HEK293 (cell line): Measurements from ENCODE around the gene PKIB.

Source experiments
- CTCF ChIA-PET: fragments of 350-600 bp; formaldehyde crosslinking; extraction: SDS; loops from one replicate; lab custom pipeline; 2021; ENCODE audit warnings: antibody characterized with exemption; lab: Yijun Ruan, JAX
- POLR2A ChIA-PET: fragments of 300-600 bp; formaldehyde crosslinking; extraction: SDS; loops from one replicate; lab custom pipeline; 2020; ENCODE audit warnings: antibody characterized with exemption, inconsistent platforms; lab: Yijun Ruan, JAX
- H3K27ac ChIP-seq: fragments of 200-500 bp; sonication (Bioruptor generic); 2 replicates; pipeline ENCODE4 v1.5.1; 2014; ENCODE audit warnings: low read depth, low read length, control low read depth, inconsistent platforms; ENCODE audit errors: extremely low read depth
- H3K36me3 ChIP-seq, 2 experiments: fragments of 200-500 bp in 1 of 2; sonication (Bioruptor generic) in 1 of 2; 1 replicate in 1 of 2; 2 replicates in 1 of 2; pipeline ENCODE4 v1.5.1; 2014 to 2017; ENCODE audit warnings: inconsistent platforms in 2 of 2, low read length in 2 of 2; ENCODE audit not compliant: control insufficient read depth in 2 of 2, insufficient read depth in 1 of 2
- H3K4me1 ChIP-seq: fragments of 200-500 bp; sonication (Bioruptor generic); 2 replicates; pipeline ENCODE4 v1.5.1; 2014; ENCODE audit warnings: mild to moderate bottlenecking, low read length, inconsistent platforms; ENCODE audit not compliant: control insufficient read depth, insufficient read depth
- H3K4me3 ChIP-seq: 2 replicates; pipeline ENCODE4 v1.5.1; 2011; ENCODE audit warnings: low read depth, mild to moderate bottlenecking, control low read depth, low read length, moderate library complexity
- H3K9me3 ChIP-seq: fragments of 200-500 bp; sonication (Bioruptor generic); 2 replicates; pipeline ENCODE4 v1.5.1; 2014; ENCODE audit warnings: low read depth, low read length, inconsistent platforms; ENCODE audit not compliant: control insufficient read depth, insufficient read depth
- GLI4 ChIP-seq: fragments of 450-650 bp; formaldehyde crosslinking; IDR thresholded peaks from 2 replicates; pipeline ENCODE4 v1.5.1; 2016; ENCODE audit warnings: missing biosample characterization, missing genetic modification characterization
- HOXD13 ChIP-seq: sonication (generic); formaldehyde crosslinking; IDR thresholded peaks from 2 replicates; pipeline ENCODE4 v1.8.0; 2022; ENCODE audit warnings: missing genetic modification reagents, borderline replicate concordance
- KLF9 ChIP-seq: fragments of 450-650 bp; formaldehyde crosslinking; IDR thresholded peaks from 2 replicates; pipeline ENCODE4 v1.5.1; 2016; ENCODE audit warnings: missing biosample characterization, missing genetic modification characterization, low read depth
- MYNN ChIP-seq: fragments of 450-650 bp; formaldehyde crosslinking; IDR thresholded peaks from 2 replicates; pipeline ENCODE4 v1.5.1; 2016; ENCODE audit warnings: missing biosample characterization, missing genetic modification characterization, borderline replicate concordance
- PRDM2 ChIP-seq: fragments of 450-650 bp; formaldehyde crosslinking; IDR thresholded peaks from 2 replicates; pipeline ENCODE4 v1.5.1; 2016; ENCODE audit warnings: missing biosample characterization, missing genetic modification characterization, borderline replicate concordance
- YY2 ChIP-seq: fragments of 450-650 bp; formaldehyde crosslinking; IDR thresholded peaks from 2 replicates; pipeline ENCODE4 v1.5.1; 2016; ENCODE audit warnings: missing biosample characterization, missing genetic modification characterization
- ZNF138 ChIP-seq: fragments of 450-650 bp; formaldehyde crosslinking; IDR thresholded peaks from 2 replicates; pipeline ENCODE4 v1.5.1; 2016; ENCODE audit warnings: missing biosample characterization, missing genetic modification characterization, borderline replicate concordance
- ZNF18 ChIP-seq: fragments of 450-650 bp; formaldehyde crosslinking; IDR thresholded peaks from 2 replicates; pipeline ENCODE4 v1.5.1; 2016; ENCODE audit warnings: missing biosample characterization, missing genetic modification characterization
- ZNF223 ChIP-seq: fragments of 450-650 bp; formaldehyde crosslinking; IDR thresholded peaks from 2 replicates; pipeline ENCODE4 v1.5.1; 2016; ENCODE audit warnings: missing biosample characterization, missing genetic modification characterization
- ZNF280D ChIP-seq: fragments of 450-650 bp; formaldehyde crosslinking; IDR thresholded peaks from 2 replicates; pipeline ENCODE4 v1.5.1; 2016; ENCODE audit warnings: missing biosample characterization, missing genetic modification characterization
- ZNF302 ChIP-seq: fragments of 450-650 bp; formaldehyde crosslinking; IDR thresholded peaks from 2 replicates; pipeline ENCODE4 v1.5.1; 2016; ENCODE audit warnings: missing biosample characterization, missing genetic modification characterization, low read depth
- ZNF311 ChIP-seq: fragments of 450-650 bp; formaldehyde crosslinking; IDR thresholded peaks from 2 replicates; pipeline ENCODE4 v1.5.1; 2017; ENCODE audit warnings: missing biosample characterization, missing genetic modification characterization, borderline replicate concordance
- ZNF354C ChIP-seq: fragments of 450-650 bp; formaldehyde crosslinking; IDR thresholded peaks from 2 replicates; pipeline ENCODE4 v1.5.1; 2016; ENCODE audit warnings: missing biosample characterization, missing genetic modification characterization, low read depth, borderline replicate concordance
- ZNF544 ChIP-seq: fragments of 450-650 bp; formaldehyde crosslinking; IDR thresholded peaks from 2 replicates; pipeline ENCODE4 v1.5.0; 2017; ENCODE audit warnings: missing biosample characterization, missing genetic modification characterization
- ZNF624 ChIP-seq: fragments of 450-650 bp; formaldehyde crosslinking; IDR thresholded peaks from 2 replicates; pipeline ENCODE4 v1.5.1; 2017; ENCODE audit warnings: missing biosample characterization, missing genetic modification characterization
- ZNF785 ChIP-seq: fragments of 450-650 bp; formaldehyde crosslinking; IDR thresholded peaks from 2 replicates; pipeline ENCODE4 v1.5.1; 2016; ENCODE audit warnings: missing biosample characterization, missing genetic modification characterization
- ZSCAN16 ChIP-seq: fragments of 450-650 bp; formaldehyde crosslinking; IDR thresholded peaks from 2 replicates; pipeline ENCODE4 v1.5.1; 2016; ENCODE audit warnings: missing biosample characterization, missing genetic modification characterization
- TF ChIP-seq, protein P1 (sequence below): fragments of 450-650 bp; formaldehyde crosslinking; IDR thresholded peaks from 2 replicates; pipeline ENCODE4 v1.5.1; 2016; ENCODE audit warnings: missing biosample characterization, missing genetic modification characterization
- TF ChIP-seq, protein P2 (sequence below): fragments of 450-650 bp; formaldehyde crosslinking; IDR thresholded peaks from 2 replicates; pipeline ENCODE4 v1.5.1; 2016; ENCODE audit warnings: missing biosample characterization, missing genetic modification characterization

The PKIB gene

GRCh38 chr6:122648726-122649125 is 38.5 kb downstream of the PKIB start:
- no peak overlapping the region for H3K27ac ChIP-seq
- H3K4me1 ChIP-seq: no peaks in the 10 kb centered on the region
- H3K36me3 ChIP-seq: no peaks in the 10 kb centered on the region
- TF ChIP-seq ZNF544 (tag by site-specific recombination) (no peak), KLF9 (tag by site-specific recombination) (no peak), YY2 (no peak), ZNF138 (tag by site-specific recombination) (no peak), GLI4 (tag by site-specific recombination) (no peak), MYNN (tag by site-specific recombination) (no peak), ZNF624 (no peak), ZSCAN16 (tag by site-specific recombination) (no peak), ZNF311 (tag by site-specific recombination) (no peak)
- TF ChIP-seq, protein P1, sequence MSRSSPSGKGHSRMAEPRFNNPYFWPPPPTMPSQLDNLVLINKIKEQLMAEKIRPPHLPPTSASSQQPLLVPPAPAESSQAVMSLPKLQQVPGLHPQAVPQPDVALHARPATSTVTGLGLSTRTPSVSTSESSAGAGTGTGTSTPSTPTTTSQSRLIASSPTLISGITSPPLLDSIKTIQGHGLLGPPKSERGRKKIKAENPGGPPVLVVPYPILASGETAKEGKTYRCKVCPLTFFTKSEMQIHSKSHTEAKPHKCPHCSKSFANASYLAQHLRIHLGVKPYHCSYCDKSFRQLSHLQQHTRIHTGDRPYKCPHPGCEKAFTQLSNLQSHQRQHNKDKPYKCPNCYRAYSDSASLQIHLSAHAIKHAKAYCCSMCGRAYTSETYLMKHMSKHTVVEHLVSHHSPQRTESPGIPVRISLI (tag by site-specific recombination): no peak
- no peaks in the 10 kb centered on the region for H3K9me3 ChIP-seq
- ChIA-PET CTCF (no interaction called here), POLR2A (no interaction called here)
- H3K4me3 ChIP-seq: no peak overlapping the region

DNA sequence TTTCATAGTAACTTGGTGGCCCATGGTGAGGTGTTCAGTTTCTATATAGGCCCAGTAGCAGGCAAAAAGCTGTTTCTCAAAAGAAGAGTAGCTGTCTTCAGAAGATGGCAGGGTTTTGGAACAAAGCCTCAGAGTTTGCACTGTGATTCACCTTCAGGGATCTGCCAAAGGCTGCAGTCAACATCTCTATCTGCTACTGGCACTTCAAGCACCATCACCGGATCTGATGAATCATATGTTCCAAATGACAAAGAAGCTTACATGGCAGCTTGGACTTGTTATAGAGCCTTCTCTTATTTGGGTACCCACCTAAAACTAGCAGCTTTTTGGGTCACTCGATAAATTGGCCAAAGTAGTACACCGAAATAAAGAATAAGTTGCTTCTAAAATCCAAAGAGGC is 39.5 kb downstream of the PKIB start:
- Histone ChIP-seq H3K4me3 (no peak overlapping the region), H3K4me1 (no peaks in the 10 kb centered on the region), H3K9me3 (no peaks in the 10 kb centered on the region), H3K27ac (no peak overlapping the region), H3K36me3 (no peaks in the 10 kb centered on the region)
- POLR2A ChIA-PET: no interaction called here
- CTCF ChIA-PET: interaction anchor here (0.6 to 1.3 kb wide), 3 partner anchors 8 to 157 kb away, joined by 3 to 4 read pairs (median 3); no protein-coding TSS in a partner anchor
- no peak for TF ChIP-seq ZNF302
- no peak for TF ChIP-seq ZNF785 (tag by site-specific recombination)
- TF ChIP-seq PRDM2: no peak
- no peak for TF ChIP-seq ZNF18 (tag by site-specific recombination)
- TF ChIP-seq ZNF354C: no peak
- no peak for TF ChIP-seq ZNF223 (tag by site-specific recombination)
- no peak for TF ChIP-seq ZNF280D (tag by site-specific recombination)
- no peak for TF ChIP-seq HOXD13 (CRISPR knock-in tag)
- TF ChIP-seq, protein P2, sequence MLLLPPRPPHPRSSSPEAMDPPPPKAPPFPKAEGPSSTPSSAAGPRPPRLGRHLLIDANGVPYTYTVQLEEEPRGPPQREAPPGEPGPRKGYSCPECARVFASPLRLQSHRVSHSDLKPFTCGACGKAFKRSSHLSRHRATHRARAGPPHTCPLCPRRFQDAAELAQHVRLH (tag by site-specific recombination): no peak
